OCI-LY7 (cell line): ENCODE results near the gene GRM1. TPM values are rescaled to one million over a fixed set of nuclear protein-coding genes. Genes with fewer than 3 reads are reported as not detected.

Source experiments
- BruUV-seq: library from RNA; stranded (reverse); fragments of 400-500 nt; replicated peaks from 2 replicates; lab custom pipeline; 2021; lab: Mats Ljungman, UMichigan
- CTCF ChIA-PET: fragments of 300-600 bp; sonication (Branson Sonifier 250); formaldehyde crosslinking; loops from one replicate; lab custom pipeline; 2022; ENCODE audit warnings: antibody characterized with exemption; ENCODE audit not compliant: unreplicated experiment; lab: Charles Lee
- POLR2A ChIA-PET: fragments of 300-600 bp; sonication (Branson Sonifier 250); formaldehyde crosslinking; loops from one replicate; lab custom pipeline; 2022; ENCODE audit warnings: antibody characterized with exemption; lab: Charles Lee
- DNase-seq: peaks from one replicate; pipeline ENCODE4 v3.0.0-alpha.2; 2015; ENCODE audit warnings: low spot score
- H2AFZ ChIP-seq: fragments of 200-600 bp; sonication (generic), shearing (Covaris generic); 2 replicates; pipeline ENCODE4 v1.6.1; 2014; ENCODE audit warnings: mild to moderate bottlenecking, antibody characterized with exemption, low read length, moderate library complexity
- H3K27ac ChIP-seq: fragments of 200-600 bp; sonication (generic); 2 replicates; pipeline ENCODE4 v1.5.1; 2014; ENCODE audit warnings: mixed run types, low read depth, mild to moderate bottlenecking, moderate library complexity, low read length, inconsistent platforms; ENCODE audit not compliant: poor library complexity, severe bottlenecking
- H3K36me3 ChIP-seq: fragments of 200-600 bp; sonication (generic); 2 replicates; pipeline ENCODE4 v1.6.1; 2014; ENCODE audit warnings: mild to moderate bottlenecking, antibody characterized with exemption, low read length, moderate library complexity, mixed read lengths; ENCODE audit not compliant: insufficient read depth
- H3K4me1 ChIP-seq: fragments of 200-600 bp; sonication (generic); 2 replicates; pipeline ENCODE4 v1.5.1; 2014; ENCODE audit warnings: mild to moderate bottlenecking, low read length; ENCODE audit not compliant: insufficient read depth, poor library complexity, severe bottlenecking
- H3K4me2 ChIP-seq: fragments of 200-600 bp; sonication (generic); 2 replicates; pipeline ENCODE4 v1.6.1; 2014; ENCODE audit warnings: mild to moderate bottlenecking, low read length
- H3K4me3 ChIP-seq: fragments of 200-600 bp; sonication (generic); 2 replicates; pipeline ENCODE4 v1.5.1; 2014; ENCODE audit warnings: mild to moderate bottlenecking, low read depth, low read length; ENCODE audit not compliant: poor library complexity, severe bottlenecking
- H3K79me2 ChIP-seq: fragments of 200-600 bp; sonication (generic); 2 replicates; pipeline ENCODE4 v1.6.1; 2016; ENCODE audit warnings: low read depth, mild to moderate bottlenecking, low read length, moderate library complexity, mixed read lengths; ENCODE audit not compliant: insufficient read depth
- H3K9me2 ChIP-seq: fragments of 200-600 bp; sonication (generic); 2 replicates; pipeline ENCODE4 v1.6.1; 2016; ENCODE audit warnings: mild to moderate bottlenecking, low read length, mixed read lengths; ENCODE audit not compliant: insufficient read depth
- H3K9me3 ChIP-seq: fragments of 200-600 bp; sonication (generic); 2 replicates; pipeline ENCODE4 v1.6.1; 2014; ENCODE audit warnings: mild to moderate bottlenecking, mixed run types, low read length, mixed read lengths
- H4K20me1 ChIP-seq: fragments of 200-600 bp; sonication (generic); 2 replicates; pipeline ENCODE4 v1.6.1; 2014; ENCODE audit warnings: mild to moderate bottlenecking, antibody characterized with exemption, low read length, moderate library complexity, mixed read lengths; ENCODE audit not compliant: insufficient read depth
- EZH2phosphoT487 ChIP-seq: fragments of 200-600 bp; sonication (generic); IDR thresholded peaks from 2 replicates; pipeline ENCODE4 v1.6.1; 2018; ENCODE audit warnings: low read depth, borderline replicate concordance, mild to moderate bottlenecking, mixed run types, antibody characterized with exemption, low read length, moderate library complexity, mixed read lengths
- intact Hi-C: fragments of 100-400 bp; cut with micrococcal nuclease; formaldehyde crosslinking; loops from one replicate; pipeline ENCODE4 v1.10.0; 2022; ENCODE audit not compliant: unreplicated experiment
- total RNA-seq, 2 experiments: library from RNA; depleted of rRNA in 1 of 2; stranded (reverse); fragments of >200 nt in 1 of 2; shearing (Covaris generic) in 1 of 2; gene quantifications; 2 replicates each; pipeline ENCODE4 v1.2.3, GENCODE V29; 2014 to 2022
- TF ChIP-seq, protein P1 (sequence below): fragments of 200-600 bp; sonication (generic); conservative IDR thresholded peaks from 2 replicates; pipeline ENCODE4 v1.5.1; 2014; ENCODE audit warnings: mild to moderate bottlenecking, antibody characterized with exemption, low read length, moderate library complexity, mixed read lengths

Gene GRM1
- total RNA-seq, 2 experiments from 2014 or later, result not detected

DNA sequence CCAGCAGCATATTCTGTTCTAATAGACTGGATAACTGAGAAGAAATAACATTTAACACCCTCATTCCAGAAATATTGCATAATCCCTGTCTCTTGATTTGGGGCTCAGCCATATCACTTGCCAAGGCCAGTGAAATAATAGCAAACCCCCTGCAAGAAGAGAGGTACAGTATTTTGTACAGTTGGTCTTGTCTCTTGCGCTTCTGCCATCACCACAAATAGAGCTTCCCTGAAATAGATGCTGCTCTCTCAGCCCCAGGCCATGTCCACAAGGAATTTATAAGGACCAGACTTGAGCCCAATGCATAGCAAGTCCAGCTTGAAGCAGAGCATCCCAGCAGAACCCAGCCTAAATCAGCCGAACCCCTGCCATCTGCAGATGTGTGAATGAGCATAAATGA lies 254.0 kb downstream of the GRM1 start:
- no TSS peak for BruUV-seq
- Histone ChIP-seq H3K9me2 (no peaks in the 10 kb centered on the region), H3K9me3 (no peaks in the 10 kb centered on the region), H2AFZ (no peak overlapping the region), H3K79me2 (no peaks in the 10 kb centered on the region), H3K4me1 (no peaks in the 10 kb centered on the region), H3K27ac (no peak overlapping the region), H3K4me3 (no peak overlapping the region), H4K20me1 (no peaks in the 10 kb centered on the region), H3K4me2 (no peak overlapping the region), H3K36me3 (no peaks in the 10 kb centered on the region)
- ChIA-PET CTCF (no interaction called here), POLR2A (interaction anchor here (0.6 kb wide), 1 partner anchor 658 kb away, joined by 3 read pairs; no protein-coding TSS in a partner anchor)
- TF ChIP-seq EZH2phosphoT487, result no peak
- TF ChIP-seq, protein P1, sequence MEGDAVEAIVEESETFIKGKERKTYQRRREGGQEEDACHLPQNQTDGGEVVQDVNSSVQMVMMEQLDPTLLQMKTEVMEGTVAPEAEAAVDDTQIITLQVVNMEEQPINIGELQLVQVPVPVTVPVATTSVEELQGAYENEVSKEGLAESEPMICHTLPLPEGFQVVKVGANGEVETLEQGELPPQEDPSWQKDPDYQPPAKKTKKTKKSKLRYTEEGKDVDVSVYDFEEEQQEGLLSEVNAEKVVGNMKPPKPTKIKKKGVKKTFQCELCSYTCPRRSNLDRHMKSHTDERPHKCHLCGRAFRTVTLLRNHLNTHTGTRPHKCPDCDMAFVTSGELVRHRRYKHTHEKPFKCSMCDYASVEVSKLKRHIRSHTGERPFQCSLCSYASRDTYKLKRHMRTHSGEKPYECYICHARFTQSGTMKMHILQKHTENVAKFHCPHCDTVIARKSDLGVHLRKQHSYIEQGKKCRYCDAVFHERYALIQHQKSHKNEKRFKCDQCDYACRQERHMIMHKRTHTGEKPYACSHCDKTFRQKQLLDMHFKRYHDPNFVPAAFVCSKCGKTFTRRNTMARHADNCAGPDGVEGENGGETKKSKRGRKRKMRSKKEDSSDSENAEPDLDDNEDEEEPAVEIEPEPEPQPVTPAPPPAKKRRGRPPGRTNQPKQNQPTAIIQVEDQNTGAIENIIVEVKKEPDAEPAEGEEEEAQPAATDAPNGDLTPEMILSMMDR, result no peak
- DNase-seq, result no peak
- intact Hi-C loops, result no loop called here

DNA sequence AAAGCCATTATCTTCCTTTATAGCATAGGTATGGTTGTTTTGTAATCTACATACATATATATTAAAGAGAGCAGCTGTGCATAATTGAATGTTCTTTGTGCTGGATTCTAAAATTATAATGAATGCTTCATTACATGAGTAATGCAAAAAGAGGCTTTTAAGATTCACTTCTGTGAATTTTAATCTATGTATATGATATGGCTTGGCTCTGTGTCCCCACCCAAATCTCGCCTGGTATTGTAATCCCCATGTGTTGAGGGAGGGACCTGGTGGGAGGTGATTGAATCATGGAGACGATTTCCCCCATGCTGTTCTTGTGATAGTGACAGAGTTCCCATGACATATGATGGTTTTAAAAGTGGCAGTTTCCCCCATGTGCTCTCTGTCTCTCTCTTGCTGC lies 255.4 kb downstream of the GRM1 start:
- BruUV-seq, result no TSS peak
- POLR2A ChIA-PET, result no interaction called here
- H3K36me3 ChIP-seq, result no peaks in the 10 kb centered on the region
- no peak overlapping the region for H3K4me3 ChIP-seq
- DNase-seq, result no peak
- no peaks in the 10 kb centered on the region for H3K4me1 ChIP-seq
- intact Hi-C loops, result no loop called here
- no peaks in the 10 kb centered on the region for H3K79me2 ChIP-seq
- TF ChIP-seq, protein P1, result no peak
- no peak for TF ChIP-seq EZH2phosphoT487
- no peaks in the 10 kb centered on the region for H4K20me1 ChIP-seq
- no peaks in the 10 kb centered on the region for H3K9me2 ChIP-seq
- H2AFZ ChIP-seq, result no peak overlapping the region
- H3K4me2 ChIP-seq, result no peak overlapping the region
- no peak overlapping the region for H3K27ac ChIP-seq
- H3K9me3 ChIP-seq, result no peaks in the 10 kb centered on the region
- CTCF ChIA-PET, result no interaction called here

DNA sequence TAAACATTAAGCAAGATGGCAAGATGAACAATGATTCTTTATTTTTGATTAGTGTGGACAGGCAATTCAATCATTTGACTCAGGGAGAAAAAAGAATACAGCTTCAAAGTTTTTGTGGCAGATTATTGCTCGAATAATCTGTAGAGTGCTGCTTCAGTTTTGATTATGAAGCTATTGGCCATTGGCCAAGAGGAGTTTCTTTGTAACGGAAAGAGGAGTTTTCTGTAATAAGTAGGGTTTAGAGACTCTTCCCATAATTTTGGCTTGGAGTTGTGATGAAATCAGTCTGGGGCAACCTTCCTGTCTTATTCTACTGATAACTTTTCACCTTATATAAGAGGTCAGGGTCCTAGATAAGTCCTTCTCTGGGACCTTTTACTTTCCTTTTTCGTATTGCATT lies 258.1 kb downstream of the GRM1 start:
- Histone ChIP-seq H3K9me2 (no peaks in the 10 kb centered on the region), H3K79me2 (no peaks in the 10 kb centered on the region), H3K4me3 (no peak overlapping the region), H3K36me3 (no peaks in the 10 kb centered on the region), H3K4me2 (no peak overlapping the region), H3K9me3 (no peaks in the 10 kb centered on the region), H4K20me1 (no peaks in the 10 kb centered on the region), H3K27ac (no peak overlapping the region), H3K4me1 (no peaks in the 10 kb centered on the region), H2AFZ (no peak overlapping the region)
- intact Hi-C loops, result no loop called here
- BruUV-seq, result no TSS peak
- ChIA-PET POLR2A (no interaction called here), CTCF (no interaction called here)
- TF ChIP-seq, protein P1, result no peak
- no peak for TF ChIP-seq EZH2phosphoT487
- DNase-seq, result no peak
